Thymus (tissue), 11 donors: ENCODE data around the gene FAM20A. TPM values are rescaled to one million over a fixed set of nuclear protein-coding genes. Genes with fewer than 3 reads are reported as not detected.
A peak's percentile ranks its signal among the peaks of the same experiment; 100 is the strongest.

Source experiments
- DNase-seq, 9 donors: peaks; one replicate each; pipeline ENCODE4 v3.0.0-alpha.2; 2013; ENCODE audit warnings: low spot score in 9 of 9, low read depth in 6 of 9, missing footprints in 1 of 9
- H3K27ac ChIP-seq, 2 donors: one replicate each; pipeline ENCODE4 v1.5.1; 2013; ENCODE audit warnings: control low read depth in 1 of 2, low read depth in 1 of 2, low read length in 1 of 2, mild to moderate bottlenecking in 1 of 2, moderate library complexity in 1 of 2
- H3K27me3 ChIP-seq, 2 donors: one replicate each; pipeline ENCODE4 v1.5.1; 2013; ENCODE audit warnings: low read length in 1 of 2; ENCODE audit not compliant: control insufficient read depth in 2 of 2, insufficient read depth in 1 of 2
- H3K36me3 ChIP-seq, 2 donors: one replicate each; pipeline ENCODE4 v1.5.1; 2013; ENCODE audit warnings: low read length in 1 of 2, mild to moderate bottlenecking in 1 of 2, moderate library complexity in 1 of 2; ENCODE audit not compliant: control insufficient read depth in 2 of 2, insufficient read depth in 2 of 2
- H3K4me1 ChIP-seq, 2 donors: one replicate each; pipeline ENCODE4 v1.5.1; 2013; ENCODE audit warnings: low read length in 2 of 2; ENCODE audit not compliant: control insufficient read depth in 2 of 2, insufficient read depth in 2 of 2
- H3K4me3 ChIP-seq, 2 donors: one replicate each; pipeline ENCODE4 v1.5.1; 2013; ENCODE audit warnings: low read length in 2 of 2, control low read depth in 1 of 2, mild to moderate bottlenecking in 1 of 2
- H3K9me3 ChIP-seq, 2 donors: one replicate each; pipeline ENCODE4 v1.5.1; 2013; ENCODE audit warnings: low read length in 1 of 2, mild to moderate bottlenecking in 1 of 2; ENCODE audit not compliant: control insufficient read depth in 2 of 2, insufficient read depth in 1 of 2
- WGBS: extraction: QIAGEN DNeasy Blood & Tissue Kit; methylation state at CpG from one replicate; pipeline ENCODE4 v1.1.7; 2013; 5-methylcytosine and 5-hydroxymethylcytosine counted together
- polyA plus RNA-seq: library from polyadenylated mRNA; stranded (reverse); fragments of 200-250 nt; gene quantifications from one replicate; pipeline ENCODE4 v1.2.3, GENCODE V29; 2013
- total RNA-seq: library from RNA; stranded (reverse); fragments of 120-200 nt; gene quantifications from one replicate; pipeline ENCODE4 v1.2.4, GENCODE V29; 2013
- donor health status: healthy.

Gene FAM20A
- total and polyA plus RNA-seq, 2 donors = 3.7 to 35.3 TPM

DNA sequence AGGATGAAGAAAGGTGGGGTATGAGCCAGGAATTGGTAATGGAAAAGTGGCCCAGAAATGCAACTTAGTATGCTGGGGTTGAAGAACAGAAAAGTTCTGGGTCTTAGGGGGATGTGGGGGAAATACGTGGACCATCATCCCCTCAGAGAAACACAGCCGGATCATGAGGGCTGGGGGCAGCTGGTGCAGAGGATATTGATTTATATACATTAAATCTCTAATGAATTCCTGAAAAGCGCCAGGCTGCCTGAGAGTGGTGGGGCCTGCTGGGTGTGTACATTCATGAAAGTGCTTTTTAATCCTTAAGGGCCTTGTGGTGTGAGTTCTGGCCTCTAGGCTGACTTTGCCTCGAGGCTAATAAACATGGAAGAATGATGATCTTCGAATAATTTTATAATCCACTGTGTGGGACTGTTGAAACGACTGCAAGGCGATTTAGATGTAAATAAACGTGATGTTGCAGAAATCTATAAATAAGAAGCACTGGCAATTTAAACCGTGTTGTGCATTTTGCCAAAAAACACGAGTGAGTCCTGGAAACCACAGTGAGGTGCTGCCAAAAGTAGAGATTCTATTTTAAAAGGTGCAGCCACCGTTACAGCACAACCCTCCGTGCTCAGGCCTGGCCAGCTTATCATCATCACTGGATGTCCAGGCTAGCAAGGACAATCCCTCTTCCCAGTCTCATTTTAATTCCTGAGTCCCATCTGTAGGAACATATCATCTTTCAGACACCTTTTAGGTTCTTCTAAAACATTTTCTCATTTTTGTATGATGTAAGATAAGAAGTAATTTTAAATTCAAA lies 56.9 kb downstream of the FAM20A start:
- no peak overlapping the region for H3K4me3 ChIP-seq
- H3K27ac ChIP-seq = no peak overlapping the region
- no peaks in the 10 kb centered on the region for H3K27me3 ChIP-seq
- DNase-seq = no peak
- WGBS = 94% methylated on average over 12 of the region's 12 CpGs
- H3K9me3 ChIP-seq = no peaks in the 10 kb centered on the region
- peaks cover 4 to 5% of the 10 kb centered on the region in 2 donors for H3K36me3 ChIP-seq
- no peaks in the 10 kb centered on the region for H3K4me1 ChIP-seq

DNA sequence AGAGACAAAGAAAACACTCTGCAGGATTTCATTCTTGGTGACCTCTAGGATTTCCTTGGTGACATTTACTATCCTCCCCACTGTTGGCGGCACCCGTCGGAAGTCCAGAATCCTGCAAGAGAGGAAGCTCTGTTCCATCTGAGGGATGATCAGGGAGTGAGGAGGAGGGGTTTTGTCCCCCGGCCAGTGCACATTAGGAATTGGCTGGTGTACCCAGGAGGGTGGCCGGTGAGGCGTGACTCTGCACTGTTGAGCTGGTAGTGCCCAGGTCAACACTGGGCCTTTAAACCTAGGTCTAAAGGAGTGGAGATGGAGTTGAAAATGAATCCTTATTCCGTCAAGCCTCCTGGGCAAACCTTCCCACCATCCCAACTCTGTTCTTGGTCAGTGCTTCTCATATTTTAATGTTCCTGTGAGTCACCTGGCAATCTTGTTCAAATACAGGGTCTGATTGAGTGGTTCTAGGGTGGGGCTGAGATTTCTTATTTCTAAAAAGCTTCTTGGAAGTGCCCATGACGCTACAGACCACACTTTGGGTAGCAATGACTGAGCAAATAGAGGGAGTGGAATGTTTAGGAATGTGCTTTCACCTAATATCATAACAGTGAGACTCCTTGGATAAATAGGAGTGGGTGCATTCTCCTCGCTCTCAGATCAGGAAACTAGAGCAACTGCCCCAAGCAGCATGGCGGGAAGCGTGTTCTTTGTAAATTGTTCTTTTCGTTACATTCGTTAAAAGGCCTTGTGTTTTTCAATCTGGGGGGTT lies 58.3 kb downstream of the FAM20A start:
- H3K27ac ChIP-seq = no peak overlapping the region
- no peak overlapping the region for H3K4me3 ChIP-seq
- no peak for DNase-seq
- H3K36me3 ChIP-seq = peaks cover 4 to 6% of the 10 kb centered on the region in 2 donors
- WGBS = 98% methylated on average over 13 of the region's 13 CpGs
- H3K9me3 ChIP-seq = no peaks in the 10 kb centered on the region
- H3K27me3 ChIP-seq = no peaks in the 10 kb centered on the region
- H3K4me1 ChIP-seq = no peaks in the 10 kb centered on the region

DNA sequence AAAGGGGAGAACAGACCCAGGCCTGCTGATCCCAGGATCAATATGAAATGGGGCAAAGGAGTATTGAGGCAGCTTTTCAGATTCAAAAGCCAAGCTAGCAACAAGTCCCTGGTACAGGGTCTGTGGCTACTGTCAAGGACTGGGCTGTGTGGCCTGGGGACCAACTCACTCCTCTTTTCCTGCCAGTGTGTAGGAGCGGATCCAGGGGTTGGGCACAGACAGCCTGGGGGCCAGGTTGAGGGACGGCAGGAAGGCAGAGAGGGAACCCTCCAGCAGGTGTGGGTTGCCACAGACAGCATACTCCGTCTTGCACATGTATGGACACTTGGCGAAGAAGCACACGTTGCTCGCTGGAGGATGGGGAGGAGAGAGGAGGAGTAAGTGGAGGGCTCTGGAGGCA lies 59.4 kb downstream of the FAM20A start:
- no peaks in the 10 kb centered on the region for H3K9me3 ChIP-seq
- DNase-seq = no peak
- no peaks in the 10 kb centered on the region for H3K4me1 ChIP-seq
- 96% methylated on average over 6 of the region's 6 CpGs for WGBS
- no peaks in the 10 kb centered on the region for H3K27me3 ChIP-seq
- peaks cover 7 to 11% of the 10 kb centered on the region in 2 donors for H3K36me3 ChIP-seq
- no peak overlapping the region for H3K4me3 ChIP-seq
- H3K27ac ChIP-seq = no peak overlapping the region

DNA sequence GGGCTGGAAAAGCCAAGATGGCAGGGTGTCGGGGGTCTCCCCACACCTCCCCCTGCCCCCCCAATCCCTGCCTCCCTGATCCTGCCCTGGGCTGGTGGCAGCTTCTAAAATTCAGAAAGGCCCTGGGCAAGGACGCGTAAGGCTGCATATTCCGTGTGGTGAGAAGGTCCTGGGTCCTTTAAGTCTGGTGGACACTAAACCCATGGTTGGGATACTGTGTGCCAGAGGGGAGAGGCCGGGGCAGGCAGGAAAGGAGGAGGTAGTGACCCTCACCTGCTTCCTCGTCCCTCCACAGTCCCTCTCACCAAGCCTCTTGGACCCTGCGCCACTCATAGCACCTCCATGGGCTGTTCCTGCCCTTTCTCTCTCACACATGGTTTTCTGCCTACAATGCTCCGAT lies 60.2 kb downstream of the FAM20A start:
- no peak for DNase-seq
- H3K9me3 ChIP-seq = no peaks in the 10 kb centered on the region
- H3K36me3 ChIP-seq = peaks cover 7 to 11% of the 10 kb centered on the region in 2 donors
- whole genome bisulfite sequencing = 90% methylated on average over 8 of the region's 8 CpGs
- H3K27me3 ChIP-seq = no peaks in the 10 kb centered on the region
- H3K27ac ChIP-seq = no peak overlapping the region
- H3K4me1 ChIP-seq = no peaks in the 10 kb centered on the region
- no peak overlapping the region for H3K4me3 ChIP-seq

DNA sequence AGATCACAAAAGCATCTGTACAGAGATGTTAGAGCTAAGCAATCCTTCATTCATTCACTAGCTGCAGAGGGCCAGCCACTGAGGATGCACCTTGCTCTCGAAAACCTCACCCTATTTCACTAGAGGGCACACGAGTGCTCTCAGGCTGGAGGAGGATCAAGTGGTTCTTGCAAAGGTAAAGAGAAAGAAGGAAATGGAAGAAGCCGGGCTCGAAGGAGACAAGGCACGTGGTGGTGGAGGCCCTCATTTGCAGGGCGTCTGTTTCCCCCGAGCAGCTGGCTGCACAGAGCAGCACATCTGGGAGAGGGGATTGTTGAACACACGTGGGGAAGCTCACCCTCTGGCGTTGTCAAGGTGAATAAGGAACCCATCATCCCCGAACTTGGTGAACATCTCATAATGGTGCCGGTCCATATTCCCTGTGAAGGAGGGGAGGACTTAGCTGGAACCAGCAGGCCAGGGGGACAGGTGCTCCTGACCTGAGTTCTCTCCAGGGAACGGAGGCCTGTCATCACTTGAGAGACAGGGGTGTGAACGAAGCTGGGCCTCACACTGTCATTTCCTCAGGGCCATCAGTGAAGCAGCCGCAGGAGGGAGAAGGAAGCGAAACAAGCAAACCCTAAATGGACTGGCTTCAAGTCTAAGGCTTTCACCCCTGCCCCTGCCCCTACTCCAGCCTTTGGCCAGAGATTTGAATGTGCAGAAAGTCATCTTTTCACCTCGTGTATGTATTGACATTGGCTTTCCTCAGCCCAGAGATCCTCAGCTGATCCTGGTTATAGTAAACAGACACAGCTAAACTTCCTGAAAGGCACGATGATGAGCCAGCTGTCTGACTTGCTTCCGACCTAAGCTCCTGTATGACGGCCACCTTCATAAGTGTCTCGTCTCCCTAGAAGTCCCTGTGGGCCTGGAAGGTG lies 61.4 kb downstream of the FAM20A start:
- 77% methylated on average over 20 of the region's 20 CpGs for WGBS
- Histone ChIP-seq H3K36me3 (peaks cover 11 to 16% of the 10 kb centered on the region in 2 donors), H3K27me3 (no peaks in the 10 kb centered on the region), H3K9me3 (no peaks in the 10 kb centered on the region), H3K4me1 (no peaks in the 10 kb centered on the region), H3K4me3 (no peak overlapping the region), H3K27ac (no peak overlapping the region)
- DNase-seq = peak in 4 of 9 donors; percentile 4 to 47 (median 18)

DNA sequence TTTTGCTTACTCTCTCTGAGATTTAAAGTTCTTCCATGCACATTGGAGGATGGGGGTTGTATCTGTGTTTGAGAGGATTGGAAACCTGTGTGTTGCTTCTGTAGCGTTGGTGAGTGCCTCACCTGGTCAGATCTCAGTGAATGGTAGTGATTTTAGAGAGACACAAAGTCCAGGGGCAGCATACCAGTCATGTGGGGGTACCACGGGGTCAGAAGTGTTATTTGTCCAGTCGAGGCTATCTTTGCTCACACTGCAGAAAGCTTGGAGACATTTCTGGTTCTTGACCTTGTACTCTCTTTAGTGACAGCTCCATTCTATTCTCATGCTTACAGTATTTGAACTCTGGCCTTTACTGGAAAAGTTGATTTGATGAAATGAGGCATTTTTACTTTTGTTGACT lies 65.2 kb downstream of the FAM20A start:
- DNase-seq = no peak
- Histone ChIP-seq H3K4me1 (no peaks in the 10 kb centered on the region), H3K27me3 (no peaks in the 10 kb centered on the region), H3K4me3 (no peak overlapping the region), H3K9me3 (no peaks in the 10 kb centered on the region), H3K27ac (no peak overlapping the region), H3K36me3 (peaks cover 16 to 25% of the 10 kb centered on the region in 2 donors)
- WGBS = 97% methylated on average over 3 of the region's 3 CpGs

DNA sequence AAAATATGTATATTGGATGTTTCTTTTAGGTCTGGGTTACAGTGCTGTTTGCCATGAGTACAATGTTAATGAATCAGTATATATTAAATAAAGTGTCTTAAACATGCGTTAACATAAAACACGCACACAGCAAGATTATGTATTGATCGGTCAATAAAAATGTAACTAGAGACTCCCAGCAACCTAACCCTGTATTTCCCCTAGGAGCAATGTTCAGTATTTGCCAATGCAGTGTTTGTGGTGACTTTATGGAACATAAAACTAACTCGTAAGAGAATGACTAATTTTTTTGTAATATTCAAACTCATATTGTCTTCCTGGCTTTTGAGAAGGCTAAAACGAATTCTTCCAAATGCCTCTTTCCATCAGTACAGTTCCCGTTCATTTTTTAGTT lies 66.5 kb downstream of the FAM20A start:
- H3K4me3 ChIP-seq = no peak overlapping the region
- H3K4me1 ChIP-seq = no peaks in the 10 kb centered on the region
- no peaks in the 10 kb centered on the region for H3K27me3 ChIP-seq
- no peak overlapping the region for H3K27ac ChIP-seq
- H3K36me3 ChIP-seq = peaks cover 19 to 32% of the 10 kb centered on the region in 2 donors
- WGBS = 98% methylated on average over 6 of the region's 6 CpGs
- DNase-seq = no peak
- no peaks in the 10 kb centered on the region for H3K9me3 ChIP-seq

DNA sequence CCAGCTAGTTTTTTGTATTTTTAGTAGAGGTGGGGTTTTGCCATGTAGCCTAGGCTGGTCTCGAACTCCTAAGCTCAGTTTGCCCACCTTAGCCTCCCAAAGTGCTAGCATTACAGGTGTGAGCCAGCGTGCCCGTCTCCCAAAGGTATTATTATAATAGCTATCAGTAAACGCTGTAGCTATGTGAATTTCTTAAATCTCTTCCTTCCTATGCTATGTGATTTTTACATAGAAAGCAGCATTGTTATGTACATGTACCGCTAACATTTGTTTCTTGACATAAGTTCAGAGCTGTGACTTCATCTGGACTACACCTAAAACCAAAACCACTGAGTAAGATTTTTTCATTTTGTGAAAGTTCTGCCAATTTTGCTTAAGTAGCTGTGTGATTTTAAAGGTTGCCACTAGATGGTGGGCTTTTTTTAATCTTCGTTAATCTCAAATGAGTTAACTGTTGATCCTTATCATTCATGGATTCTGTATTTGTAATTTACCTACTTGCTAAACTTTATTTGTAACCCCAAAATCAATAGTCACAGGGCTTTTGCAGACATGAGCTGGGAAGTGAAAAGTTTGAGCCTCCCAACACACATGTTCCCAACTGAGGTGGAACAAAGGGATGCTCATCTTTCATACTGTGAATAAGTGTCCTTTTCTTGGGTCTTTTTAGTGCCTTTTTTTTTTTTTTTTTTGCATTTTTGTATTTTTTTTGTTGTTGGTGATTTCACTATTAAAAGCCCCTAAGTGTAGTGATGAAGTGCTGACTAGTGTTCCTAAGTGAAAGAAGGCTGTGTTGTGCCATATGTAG lies 67.1 kb downstream of the FAM20A start:
- DNase-seq = peak in 1 of 9 donors; percentile 25
- Histone ChIP-seq H3K36me3 (peaks cover 24 to 38% of the 10 kb centered on the region in 2 donors), H3K27me3 (no peaks in the 10 kb centered on the region), H3K4me1 (no peaks in the 10 kb centered on the region), H3K9me3 (no peaks in the 10 kb centered on the region), H3K27ac (no peak overlapping the region), H3K4me3 (no peak overlapping the region)
- WGBS = 91% methylated on average over 6 of the region's 6 CpGs
